Left ventricle myocardium inferior (tissue), 1 donor: ENCODE data around the gene RAB3GAP2. TPM values are rescaled to one million over a fixed set of nuclear protein-coding genes. Genes with fewer than 3 reads are reported as not detected.
"Not testable (repeated sequence)": the region's sequence is repeated elsewhere in the genome, so short reads cannot be mapped to it uniquely, and the experiment has no call there.

ENCODE experiments used
- DNase-seq: peaks from one replicate; pipeline ENCODE4 v3.0.0-alpha.2; 2020
- H3K27ac ChIP-seq: fragments of 200-600 bp; replicated peaks from 2 replicates; pipeline ENCODE4 v1.8.0; 2021
- H3K27me3 ChIP-seq: fragments of 200-600 bp; 2 replicates; pipeline ENCODE4 v1.8.0; 2021; ENCODE audit warnings: low read depth
- H3K36me3 ChIP-seq: fragments of 200-600 bp; 2 replicates; pipeline ENCODE4 v1.8.0; 2021
- H3K4me1 ChIP-seq: fragments of 200-600 bp; 2 replicates; pipeline ENCODE4 v1.8.0; 2021
- H3K4me3 ChIP-seq: fragments of 200-600 bp; 2 replicates; pipeline ENCODE4 v1.8.0; 2021; ENCODE audit warnings: mild to moderate bottlenecking, moderate library complexity
- H3K9me3 ChIP-seq: fragments of 200-600 bp; replicated peaks from 2 replicates; pipeline ENCODE4 v1.8.0; 2021
- CTCF ChIP-seq: fragments of 200-600 bp; IDR thresholded peaks from 2 replicates; pipeline ENCODE4 v1.8.0; 2021; ENCODE audit warnings: antibody characterized with exemption, mild to moderate bottlenecking, borderline replicate concordance
- intact Hi-C: fragments of 100-400 bp; cut with micrococcal nuclease; formaldehyde crosslinking; loops from one replicate; pipeline ENCODE4 v1.11.0; 2022
- total RNA-seq: library from RNA; stranded (reverse); fragmentation: NEBNext Ultra II Directional; extraction: Animal tissue kit (Norgen Biotek cat#: 25700); gene quantifications from one replicate; pipeline ENCODE4 v1.2.1, GENCODE V29; 2021
- donor health status: DM: no; HTN: yes; CAD: no; lungs with severe emphysema.

Gene RAB3GAP2
- total RNA-seq, 1 donor from 2014 or later, result 20.3 TPM

GRCh38 chr1:220243947-220244346 is 28.3 kb downstream of the RAB3GAP2 start:
- TF ChIP-seq CTCF, result no peak
- peaks cover 26% of the 10 kb centered on the region for H3K4me1 ChIP-seq
- H3K9me3 ChIP-seq, result peaks cover 17% of the 10 kb centered on the region
- no peak for DNase-seq
- H3K27me3 ChIP-seq, result no peaks in the 10 kb centered on the region
- intact Hi-C loops, result no loop called here
- H3K27ac ChIP-seq, result no peak overlapping the region
- peaks cover 8% of the 10 kb centered on the region for H3K36me3 ChIP-seq
- H3K4me3 ChIP-seq, result no peak overlapping the region

GRCh38 chr1:220241072-220241663 is 31.1 kb downstream of the RAB3GAP2 start:
- Histone ChIP-seq H3K4me3 (no peak overlapping the region), H3K36me3 (no peaks in the 10 kb centered on the region), H3K9me3 (peaks cover 8% of the 10 kb centered on the region), H3K27me3 (no peaks in the 10 kb centered on the region), H3K4me1 (peaks cover 28% of the 10 kb centered on the region), H3K27ac (no peak overlapping the region)
- intact Hi-C loops, result no loop called here
- no peak for TF ChIP-seq CTCF
- no peak for DNase-seq

GRCh38 chr1:220239966-220240365 is 32.3 kb downstream of the RAB3GAP2 start:
- H3K4me1 ChIP-seq, result peaks cover 35% of the 10 kb centered on the region
- no peak overlapping the region for H3K4me3 ChIP-seq
- no peaks in the 10 kb centered on the region for H3K27me3 ChIP-seq
- peaks cover 6% of the 10 kb centered on the region for H3K9me3 ChIP-seq
- no peak overlapping the region for H3K27ac ChIP-seq
- no peaks in the 10 kb centered on the region for H3K36me3 ChIP-seq
- DNase-seq, result no peak
- intact Hi-C loops, result no loop called here
- TF ChIP-seq CTCF, result no peak

GRCh38 chr1:220239213-220239612 is 33.0 kb downstream of the RAB3GAP2 start:
- H3K4me3 ChIP-seq, result no peak overlapping the region
- H3K27me3 ChIP-seq, result no peaks in the 10 kb centered on the region
- H3K27ac ChIP-seq, result no peak overlapping the region
- intact Hi-C loops, result no loop called here
- H3K9me3 ChIP-seq, result no peaks in the 10 kb centered on the region
- no peak for DNase-seq
- TF ChIP-seq CTCF, result no peak
- peaks cover 35% of the 10 kb centered on the region for H3K4me1 ChIP-seq
- H3K36me3 ChIP-seq, result no peaks in the 10 kb centered on the region

GRCh38 chr1:220236278-220236677 is 36.0 kb downstream of the RAB3GAP2 start:
- H3K4me1 ChIP-seq, result peaks cover 27% of the 10 kb centered on the region
- H3K4me3 ChIP-seq, H3K27ac ChIP-seq, DNase-seq, H3K9me3 ChIP-seq, intact Hi-C loops, H3K27me3 ChIP-seq: not testable (repeated sequence)
- peaks cover 12% of the 10 kb centered on the region for H3K36me3 ChIP-seq

DNA sequence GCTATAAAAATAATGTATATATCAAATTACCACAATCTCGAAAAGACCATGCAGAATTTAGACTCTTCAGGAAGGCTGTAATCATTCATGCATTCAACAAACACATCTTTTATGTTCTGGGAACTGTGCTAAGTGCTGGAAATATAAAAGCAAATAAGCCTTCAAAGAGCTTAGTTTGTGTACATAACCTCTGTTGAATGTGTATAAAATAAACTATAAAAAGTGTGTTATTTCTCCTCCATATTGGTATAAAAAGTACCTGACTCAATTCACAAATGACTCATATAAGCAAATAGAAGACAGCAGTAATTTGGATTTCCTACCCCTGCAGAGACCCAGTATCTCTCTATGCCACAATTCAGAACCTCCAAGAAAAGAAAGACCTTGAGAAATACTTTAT is 36.8 kb downstream of the RAB3GAP2 start:
- H3K36me3 ChIP-seq, result peaks cover 12% of the 10 kb centered on the region
- peaks cover 19% of the 10 kb centered on the region for H3K4me1 ChIP-seq
- intact Hi-C loops, result no loop called here
- H3K27ac ChIP-seq, result no peak overlapping the region
- no peak overlapping the region for H3K4me3 ChIP-seq
- no peaks in the 10 kb centered on the region for H3K9me3 ChIP-seq
- no peak for DNase-seq
- TF ChIP-seq CTCF, result no peak
- no peaks in the 10 kb centered on the region for H3K27me3 ChIP-seq
